GM21825 (cell line): Measurements from ENCODE around the gene MAPK1.
"Not testable (repeated sequence)": the region's sequence is repeated elsewhere in the genome, so short reads cannot be mapped to it uniquely, and the experiment has no call there.

Experiments used
- ATAC-seq: cut with Tn5 transposase; IDR thresholded peaks from one replicate; pipeline ENCODE4 v1.9.1; 2021; ENCODE audit warnings: mild to moderate bottlenecking, moderate library complexity; ENCODE audit not compliant: unreplicated experiment

Gene MAPK1

GRCh38 chr22:21793716-21794115 is 73.7 kb downstream of the MAPK1 start:
- ATAC-seq: not testable (repeated sequence)

- ATAC-seq: peak; percentile 78
These were observed 75.5 kb downstream of the MAPK1 start for GRCh38 chr22:21791635-21792625.

GRCh38 chr22:21790849-21791610 is 76.4 kb downstream of the MAPK1 start:
- not testable (repeated sequence) for ATAC-seq

GRCh38 chr22:21790359-21790758 is 77.1 kb downstream of the MAPK1 start:
- ATAC-seq: no peak

- ATAC-seq: not testable (repeated sequence)
These were observed 79.9 kb downstream of the MAPK1 start for GRCh38 chr22:21787565-21787964.

- ATAC-seq: no peak
These were observed 87.2 kb downstream of the MAPK1 start for GRCh38 chr22:21780259-21780658.

GRCh38 chr22:21779444-21779843 is 88.0 kb downstream of the MAPK1 start:
- ATAC-seq: no peak

- ATAC-seq: no peak
These were observed 88.6 kb downstream of the MAPK1 start for GRCh38 chr22:21778705-21779363.

GRCh38 chr22:21771631-21771976 is 95.8 kb downstream of the MAPK1 start:
- no peak for ATAC-seq

GRCh38 chr22:21768435-21768834 is 99.0 kb downstream of the MAPK1 start:
- ATAC-seq: no peak

- ATAC-seq: no peak
These were observed 100.6 kb downstream of the MAPK1 start for GRCh38 chr22:21766691-21767462.

- ATAC-seq: no peak
These were observed 101.4 kb downstream of the MAPK1 start for GRCh38 chr22:21765909-21766529.

GRCh38 chr22:21764038-21764804 is 103.2 kb downstream of the MAPK1 start:
- no peak for ATAC-seq

- ATAC-seq: no peak
These were observed 104.5 kb downstream of the MAPK1 start for GRCh38 chr22:21762712-21763581.

GRCh38 chr22:21761994-21762680 is 105.3 kb downstream of the MAPK1 start:
- no peak for ATAC-seq

- no peak for ATAC-seq
These were observed 106.4 kb downstream of the MAPK1 start for GRCh38 chr22:21761086-21761485.

GRCh38 chr22:21760640-21761039 is 106.8 kb downstream of the MAPK1 start:
- ATAC-seq: no peak
